ENCODE results near the gene SPNS2. TPM values are rescaled to one million over a fixed set of nuclear protein-coding genes. Genes with fewer than 3 reads are reported as not detected.

Gene SPNS2
- total and polyA plus RNA-seq, 10 of the 15 experiments (the other 5 are each of a cell fraction or from before 2014, with no cell fraction given) = 0.04 to 1.1 (median 0.23) TPM; not detected in 2

DNA sequence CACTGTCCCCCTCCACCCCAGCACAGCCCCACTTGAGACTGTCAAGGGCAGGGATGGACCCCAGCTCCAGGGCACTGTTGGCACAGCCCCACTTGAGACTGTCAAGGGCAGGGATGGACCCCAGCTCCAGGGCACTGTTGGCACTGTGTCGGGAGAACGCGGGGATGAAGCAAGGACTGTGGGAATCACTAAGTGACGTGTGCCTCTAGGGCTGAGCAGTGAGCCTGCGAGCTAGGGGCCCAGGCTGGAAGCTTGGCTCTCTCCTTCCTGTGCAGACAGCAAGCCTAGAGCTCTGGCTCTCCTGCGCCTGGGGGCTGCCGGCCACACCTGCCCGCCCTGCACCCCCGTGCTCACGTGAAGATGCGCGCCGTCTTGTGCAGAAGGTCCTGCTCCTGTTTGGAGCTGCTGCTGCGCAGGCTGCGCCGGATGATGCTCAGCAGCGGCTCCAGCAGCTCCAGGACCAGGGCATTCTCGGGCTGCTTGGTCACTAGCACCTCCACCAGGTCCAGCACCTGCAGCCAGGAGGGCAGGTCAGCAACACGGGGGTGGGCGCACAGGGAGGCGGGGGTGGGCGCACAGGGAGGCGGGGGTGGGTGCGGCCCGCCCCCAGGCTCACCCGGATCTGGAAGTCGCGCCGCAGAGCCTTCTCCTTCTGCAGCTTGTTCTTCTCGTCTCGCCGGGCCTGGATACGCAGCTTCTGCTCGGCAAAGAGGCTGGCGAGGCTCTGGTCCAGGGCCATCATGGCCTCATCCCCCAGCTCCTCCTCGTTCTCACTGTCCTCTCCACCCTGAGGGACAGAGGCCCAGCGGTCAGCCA, 45.7 kb downstream of the SPNS2 start:
- ChIA-PET SMC1A (ENCODE audit: uncharacterized antibody, unreplicated experiment) (no interaction called here), RAD21 (ENCODE audit: unreplicated experiment) (no interaction called here)
- intact Hi-C loops (cut with micrococcal nuclease; ENCODE audit: unreplicated experiment) = no loop called here

DNA sequence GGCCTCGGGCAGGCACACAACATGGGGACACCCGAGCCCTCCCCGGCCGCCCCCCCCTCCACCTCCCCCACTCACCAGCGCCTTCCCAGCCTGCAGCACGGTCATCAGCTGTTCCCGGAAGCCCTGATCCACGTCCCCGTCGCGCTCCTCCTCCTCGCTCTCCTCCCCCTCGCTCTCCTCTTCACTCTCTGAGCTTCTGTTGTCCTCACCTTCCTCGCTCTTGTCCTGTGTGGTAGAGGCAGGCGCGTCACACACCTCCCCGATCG, 46.2 kb downstream of the SPNS2 start:
- in situ Hi-C loops (cut with MboI) (no loop called here), intact Hi-C loops (cut with micrococcal nuclease; ENCODE audit: unreplicated experiment) (no loop called here)
- H3K27ac ChIP-seq (ENCODE audit: control insufficient read depth, insufficient read depth) = no peak overlapping the region
- ChIA-PET POLR2A (no interaction called here), RAD21 (ENCODE audit: unreplicated experiment) (no interaction called here), CTCF (interaction anchor here (1.1 kb wide), 1 partner anchor 20 kb away, joined by 3 read pairs; no protein-coding TSS in a partner anchor), SMC1A (ENCODE audit: uncharacterized antibody, unreplicated experiment) (no interaction called here)
- H3K4me2 ChIP-seq (ENCODE audit: control insufficient read depth, insufficient read depth) = no peak overlapping the region
- no peak for TF ChIP-seq PML (IDR thresholded peaks at IDR 0.05; ENCODE audit: low read length)
- no peaks in the 10 kb centered on the region; the same call in none of the 2 replicates for H4K20me1 ChIP-seq (ENCODE audit: control insufficient read depth, insufficient read depth)
- no peak overlapping the region for H3K9ac ChIP-seq (ENCODE audit: control insufficient read depth, insufficient read depth, low read length)
- no peaks in the 10 kb centered on the region for H3K4me1 ChIP-seq (ENCODE audit: control insufficient read depth, insufficient read depth, low read length)
- H3K79me2 ChIP-seq (ENCODE audit: control insufficient read depth, insufficient read depth, low read length) = no peaks in the 10 kb centered on the region
- H3K9me3 ChIP-seq (replicated peaks; ENCODE audit: control insufficient read depth, insufficient read depth, low read length) = no peaks in the 10 kb centered on the region
- ATAC-seq (no peak), DNase-seq (ENCODE audit: low read depth, low spot score) (no peak), FAIRE-seq (no peak)
- H3K36me3 ChIP-seq (ENCODE audit: control insufficient read depth in 2 of 2, insufficient read depth in 2 of 2, low read length in 1 of 2) = peaks cover 8 to 60% of the 10 kb centered on the region in 2 experiments; a peak in 3 of 4 replicates
- no peaks in the 10 kb centered on the region for H3K27me3 ChIP-seq (replicated peaks in 1 of 2; ENCODE audit: control insufficient read depth in 2 of 2, insufficient read depth in 2 of 2, low read length in 1 of 2)
- no peak overlapping the region for H3K4me3 ChIP-seq
- 96% methylated on average over 7 of the region's 18 CpGs for WGBS (ENCODE audit: insufficient coverage, insufficient replicate concordance, low lambda C conversion rate, missing lambda C conversion rate)
- H2AFZ ChIP-seq (ENCODE audit: control insufficient read depth, low read depth, low read length) = no peak overlapping the region
- TSS peak; percentile 39 for BruUV-seq (replicated peaks)

More for the DNA sequence above, 45.7 kb downstream of the SPNS2 start:
- POLR2A ChIA-PET = interaction anchor here (0.6 kb wide), 1 partner anchor 42 kb away, joined by 3 read pairs; no protein-coding TSS in a partner anchor
- no peak overlapping the region for H3K9ac ChIP-seq (ENCODE audit: control insufficient read depth, insufficient read depth, low read length)
- H3K9me3 ChIP-seq (replicated peaks; ENCODE audit: control insufficient read depth, insufficient read depth, low read length) = no peaks in the 10 kb centered on the region
- no peaks in the 10 kb centered on the region for H3K4me1 ChIP-seq (ENCODE audit: control insufficient read depth, insufficient read depth, low read length)
- TF ChIP-seq HDAC6 (IDR thresholded peaks at IDR 0.05; ENCODE audit: unreplicated experiment) = no peak
- TF ChIP-seq STAT3 (IDR thresholded peaks at IDR 0.05; ENCODE audit: low read depth, low read length) = no peak
- peaks cover 8 to 61% of the 10 kb centered on the region in 2 experiments; a peak in 3 of 4 replicates for H3K36me3 ChIP-seq (ENCODE audit: control insufficient read depth in 2 of 2, insufficient read depth in 2 of 2, low read length in 1 of 2)
- H3K27ac ChIP-seq (ENCODE audit: control insufficient read depth, insufficient read depth) = no peak overlapping the region
- DNase-seq (ENCODE audit: low read depth, low spot score) (no peak), FAIRE-seq (no peak), ATAC-seq (no peak)
- H3K4me2 ChIP-seq (ENCODE audit: control insufficient read depth, insufficient read depth) = no peak overlapping the region
- no TSS peak for BruUV-seq (replicated peaks)
- no peaks in the 10 kb centered on the region for H3K79me2 ChIP-seq (ENCODE audit: control insufficient read depth, insufficient read depth, low read length)
- H3K4me3 ChIP-seq = no peak overlapping the region
- WGBS (ENCODE audit: insufficient coverage, insufficient replicate concordance, low lambda C conversion rate, missing lambda C conversion rate) = 95% methylated on average over 26 of the region's 37 CpGs
- in situ Hi-C loops (cut with MboI) = no loop called here
- H3K27me3 ChIP-seq (replicated peaks in 1 of 2; ENCODE audit: control insufficient read depth in 2 of 2, insufficient read depth in 2 of 2, low read length in 1 of 2) = no peaks in the 10 kb centered on the region
- no peak overlapping the region for H2AFZ ChIP-seq (ENCODE audit: control insufficient read depth, low read depth, low read length)
- H4K20me1 ChIP-seq (ENCODE audit: control insufficient read depth, insufficient read depth) = no peaks in the 10 kb centered on the region; the same call in none of the 2 replicates
- CTCF ChIA-PET = interaction anchor here (1.1 kb wide), 1 partner anchor 21 kb away, joined by 3 read pairs; no protein-coding TSS in a partner anchor
